ENCODE measurements around the gene FSTL5.
A peak's percentile ranks its signal among the peaks of the same experiment; 100 is the strongest.
"Not testable (repeated sequence)": the region's sequence is repeated elsewhere in the genome, so short reads cannot be mapped to it uniquely, and the experiment has no call there.

FSTL5 gene

GRCh38 chr4:162163892-162164759, at the start of gene FSTL5:
Gene FSTL5, minus strand, starts transcription at chr4:162164000. Its CDS starts 52,604 bp downstream, at chr4:162111396.
- in situ Hi-C loops (cut with HindIII; ENCODE audit: low pct_unique_long_range_greater_than_20kb, low sequenced_read_pairs), result no loop called here
- TF ChIP-seq JUND (IDR thresholded peaks at IDR 0.05; ENCODE audit: low read depth), result no peak

GRCh38 chr4:162209706-162210105, 45.9 kb upstream of the FSTL5 start:
- in situ Hi-C loops (cut with HindIII; ENCODE audit: low pct_unique_long_range_greater_than_20kb, low sequenced_read_pairs), result no loop called here
- no peak for TF ChIP-seq JUND (IDR thresholded peaks at IDR 0.05; ENCODE audit: low read depth)
- DNase-seq (ENCODE audit: low read depth in 1 of 2, low spot score in 1 of 2), result no peak

More at GRCh38 chr4:162163892-162164759, at the start of gene FSTL5:
- peak in 1 of 2 experiments; percentile 70 for DNase-seq (ENCODE audit: low read depth in 1 of 2, low spot score in 1 of 2)

- in situ Hi-C loops (cut with HindIII; ENCODE audit: low pct_unique_long_range_greater_than_20kb, low sequenced_read_pairs); DNase-seq (ENCODE audit: low read depth in 1 of 2, low spot score in 1 of 2): not testable (repeated sequence)
Measured at GRCh38 chr4:162203478-162203877, 39.7 kb upstream of the FSTL5 start.

GRCh38 chr4:162201673-162202072, 37.9 kb upstream of the FSTL5 start:
- no peak for DNase-seq (ENCODE audit: low read depth in 1 of 2, low spot score in 1 of 2)
- in situ Hi-C loops (cut with HindIII; ENCODE audit: low pct_unique_long_range_greater_than_20kb, low sequenced_read_pairs), result no loop called here
- no peak for TF ChIP-seq JUND (IDR thresholded peaks at IDR 0.05; ENCODE audit: low read depth)

GRCh38 chr4:162170509-162170908, 6.7 kb upstream of the FSTL5 start:
- in situ Hi-C loops (cut with HindIII; ENCODE audit: low pct_unique_long_range_greater_than_20kb, low sequenced_read_pairs), result no loop called here

GRCh38 chr4:162164906-162165510, 1.2 kb upstream of the FSTL5 start:
- in situ Hi-C loops (cut with HindIII; ENCODE audit: low pct_unique_long_range_greater_than_20kb, low sequenced_read_pairs), result no loop called here
- DNase-seq (ENCODE audit: low read depth in 1 of 2, low spot score in 1 of 2), result no peak
- TF ChIP-seq JUND (IDR thresholded peaks at IDR 0.05; ENCODE audit: low read depth), result no peak

More at GRCh38 chr4:162170509-162170908, 6.7 kb upstream of the FSTL5 start:
- no peak for DNase-seq (ENCODE audit: low read depth in 1 of 2, low spot score in 1 of 2)
- no peak for TF ChIP-seq JUND (IDR thresholded peaks at IDR 0.05; ENCODE audit: low read depth)

GRCh38 chr4:162162672-162163071, 1.1 kb downstream of the FSTL5 start:
- in situ Hi-C loops (cut with HindIII; ENCODE audit: low pct_unique_long_range_greater_than_20kb, low sequenced_read_pairs), result no loop called here
- no peak for TF ChIP-seq JUND (IDR thresholded peaks at IDR 0.05; ENCODE audit: low read depth)
- DNase-seq (ENCODE audit: low read depth in 1 of 2, low spot score in 1 of 2), result no peak

GRCh38 chr4:162157241-162157640, 6.6 kb downstream of the FSTL5 start:
- in situ Hi-C loops (cut with HindIII; ENCODE audit: low pct_unique_long_range_greater_than_20kb, low sequenced_read_pairs), result no loop called here
- DNase-seq (ENCODE audit: low read depth in 1 of 2, low spot score in 1 of 2), result no peak
- TF ChIP-seq JUND (IDR thresholded peaks at IDR 0.05; ENCODE audit: low read depth), result no peak

- DNase-seq (ENCODE audit: low read depth in 1 of 2, low spot score in 1 of 2), result no peak
- in situ Hi-C loops (cut with HindIII; ENCODE audit: low pct_unique_long_range_greater_than_20kb, low sequenced_read_pairs), result no loop called here
- TF ChIP-seq JUND (IDR thresholded peaks at IDR 0.05; ENCODE audit: low read depth), result no peak
Measured at GRCh38 chr4:162154862-162155540, 8.8 kb downstream of the FSTL5 start.

GRCh38 chr4:162151850-162152249, 11.9 kb downstream of the FSTL5 start:
- in situ Hi-C loops (cut with HindIII; ENCODE audit: low pct_unique_long_range_greater_than_20kb, low sequenced_read_pairs), result no loop called here
- peak in 1 of 2 experiments; percentile 27 for DNase-seq (ENCODE audit: low read depth in 1 of 2, low spot score in 1 of 2)
- TF ChIP-seq JUND (IDR thresholded peaks at IDR 0.05; ENCODE audit: low read depth), result no peak

GRCh38 chr4:162151386-162151785, 12.4 kb downstream of the FSTL5 start:
- in situ Hi-C loops (cut with HindIII; ENCODE audit: low pct_unique_long_range_greater_than_20kb, low sequenced_read_pairs), result no loop called here
- TF ChIP-seq JUND (IDR thresholded peaks at IDR 0.05; ENCODE audit: low read depth), result no peak
- no peak for DNase-seq (ENCODE audit: low read depth in 1 of 2, low spot score in 1 of 2)

- TF ChIP-seq JUND (IDR thresholded peaks at IDR 0.05; ENCODE audit: low read depth), result no peak
Measured at GRCh38 chr4:162149644-162150043, 14.2 kb downstream of the FSTL5 start.

More at GRCh38 chr4:162149644-162150043, 14.2 kb downstream of the FSTL5 start:
- DNase-seq (ENCODE audit: low read depth in 1 of 2, low spot score in 1 of 2), result no peak
- in situ Hi-C loops (cut with HindIII; ENCODE audit: low pct_unique_long_range_greater_than_20kb, low sequenced_read_pairs), result no loop called here

Data from T47D (cell line).